BLaER1 (cell line): ENCODE results near the gene LHX3.

Experiments used
- H3K27ac ChIP-seq: shearing (Covaris generic); formaldehyde crosslinking; 2 replicates; pipeline ENCODE4 v1.8.1; 2022
- H3K27me3 ChIP-seq: shearing (Covaris generic); formaldehyde crosslinking; 2 replicates; pipeline ENCODE4 v1.8.1; 2022
- H3K36me3 ChIP-seq: shearing (Covaris generic); formaldehyde crosslinking; 2 replicates; pipeline ENCODE4 v1.8.1; 2022
- H3K4me1 ChIP-seq: shearing (Covaris generic); formaldehyde crosslinking; 2 replicates; pipeline ENCODE4 v1.8.1; 2022
- H3K4me2 ChIP-seq: shearing (Covaris generic); formaldehyde crosslinking; 2 replicates; pipeline ENCODE4 v1.8.1; 2022
- H3K4me3 ChIP-seq: shearing (Covaris generic); formaldehyde crosslinking; 2 replicates; pipeline ENCODE4 v1.8.1; 2022
- H3K9ac ChIP-seq: shearing (Covaris generic); formaldehyde crosslinking; 2 replicates; pipeline ENCODE4 v1.8.1; 2022
- H3K9me3 ChIP-seq: shearing (Covaris generic); formaldehyde crosslinking; 2 replicates; pipeline ENCODE4 v1.8.1; 2022
- H4K20me1 ChIP-seq: shearing (Covaris generic); formaldehyde crosslinking; 2 replicates; pipeline ENCODE4 v1.8.1; 2022
- Cebpa-rat ChIP-seq: shearing (Covaris generic); IDR thresholded peaks from 2 replicates; pipeline ENCODE4 v1.8.1; 2022

Gene LHX3

DNA sequence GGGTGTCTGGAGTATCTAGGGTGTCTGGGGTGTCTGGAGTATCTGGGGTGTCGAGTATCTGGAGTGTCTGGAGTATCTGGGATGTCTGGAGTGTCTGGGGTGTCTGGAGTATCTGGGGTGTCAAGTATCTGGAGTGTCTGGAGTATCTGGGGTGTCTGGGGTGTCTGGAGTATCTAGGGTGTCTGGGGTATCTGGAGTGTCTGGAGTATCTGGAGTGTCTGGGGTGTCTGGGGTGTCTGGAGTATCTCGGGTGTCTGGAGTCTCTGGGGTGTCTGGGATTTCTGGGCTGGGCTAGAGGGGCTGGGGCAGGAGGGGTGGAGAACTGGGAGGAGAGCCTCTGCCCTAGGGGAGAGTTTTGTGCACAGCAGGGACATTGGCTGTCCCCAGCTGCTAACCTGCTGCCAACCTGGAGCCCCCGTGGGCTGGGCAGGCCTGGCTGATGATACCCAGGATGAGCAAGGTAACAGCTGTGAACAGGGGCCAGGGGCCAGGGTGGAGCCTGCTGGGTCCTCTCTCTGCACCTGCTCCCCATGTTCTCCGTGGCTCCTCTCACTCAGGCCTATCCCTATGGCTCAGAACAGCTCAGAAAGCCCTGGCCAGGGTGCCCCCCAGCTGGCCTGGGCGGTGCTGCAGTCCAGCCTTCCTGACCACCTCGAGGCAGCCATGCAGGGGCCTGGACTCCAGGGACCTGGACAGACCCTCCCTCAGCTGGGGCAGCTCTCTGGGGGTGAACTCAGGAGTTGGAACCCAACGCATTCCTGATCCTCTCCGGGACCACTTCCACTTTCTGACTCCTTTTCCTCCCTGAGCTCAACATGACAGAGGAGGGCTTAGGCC lies 29.9 kb downstream of the LHX3 start:
- Histone ChIP-seq H3K4me1 (peaks cover 20% of the 10 kb centered on the region), H3K9me3 (no peaks in the 10 kb centered on the region), H3K36me3 (no peaks in the 10 kb centered on the region), H3K4me2 (no peak overlapping the region), H3K4me3 (no peak overlapping the region), H3K9ac (no peak overlapping the region), H4K20me1 (no peaks in the 10 kb centered on the region), H3K27ac (no peak overlapping the region; the same call in 1 of the 2 replicates), H3K27me3 (0 out of 2 replicates have a peak, but pooled peaks cover 11% of the 10 kb centered on the region)
- no peak for TF ChIP-seq Cebpa-rat

DNA sequence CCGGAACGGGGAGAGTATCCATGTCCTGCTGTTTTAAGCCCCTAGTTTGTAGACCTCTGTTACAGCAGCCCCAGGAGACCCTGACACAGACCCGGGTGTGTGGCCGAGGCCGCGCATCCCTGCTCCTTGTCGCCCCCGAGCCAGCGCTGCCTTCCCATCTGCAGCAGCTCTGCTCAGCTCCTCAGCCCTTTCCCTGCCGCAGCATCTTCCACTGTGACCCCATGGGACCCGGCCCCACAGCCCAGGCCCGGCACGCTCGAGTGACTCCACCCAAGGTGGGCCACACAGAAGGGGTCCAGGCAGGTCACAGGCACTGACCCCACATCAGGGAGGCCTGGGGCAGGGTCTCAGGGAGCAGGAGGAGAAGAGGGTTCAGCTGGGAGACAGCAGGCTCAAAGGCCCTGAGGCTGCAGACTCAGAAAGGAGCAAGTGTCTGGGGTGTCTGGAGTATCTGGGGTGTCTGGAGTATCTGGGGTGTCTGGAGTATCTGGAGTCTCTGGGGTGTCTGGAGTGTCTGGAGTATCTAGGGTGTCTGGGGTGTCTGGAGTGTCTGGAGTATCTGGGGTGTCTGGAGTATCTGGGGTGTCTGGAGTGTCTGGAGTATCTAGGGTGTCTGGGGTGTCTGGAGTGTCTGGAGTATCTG lies 31.2 kb downstream of the LHX3 start:
- Histone ChIP-seq H3K9ac (no peak overlapping the region), H4K20me1 (no peaks in the 10 kb centered on the region), H3K4me1 (peaks cover 23% of the 10 kb centered on the region), H3K9me3 (no peaks in the 10 kb centered on the region), H3K36me3 (no peaks in the 10 kb centered on the region), H3K27me3 (0 out of 2 replicates have a peak, but pooled peaks cover 6% of the 10 kb centered on the region), H3K27ac (no peak overlapping the region), H3K4me2 (peak overlapping the region; percentile 41), H3K4me3 (no peak overlapping the region)
- TF ChIP-seq Cebpa-rat: no peak

DNA sequence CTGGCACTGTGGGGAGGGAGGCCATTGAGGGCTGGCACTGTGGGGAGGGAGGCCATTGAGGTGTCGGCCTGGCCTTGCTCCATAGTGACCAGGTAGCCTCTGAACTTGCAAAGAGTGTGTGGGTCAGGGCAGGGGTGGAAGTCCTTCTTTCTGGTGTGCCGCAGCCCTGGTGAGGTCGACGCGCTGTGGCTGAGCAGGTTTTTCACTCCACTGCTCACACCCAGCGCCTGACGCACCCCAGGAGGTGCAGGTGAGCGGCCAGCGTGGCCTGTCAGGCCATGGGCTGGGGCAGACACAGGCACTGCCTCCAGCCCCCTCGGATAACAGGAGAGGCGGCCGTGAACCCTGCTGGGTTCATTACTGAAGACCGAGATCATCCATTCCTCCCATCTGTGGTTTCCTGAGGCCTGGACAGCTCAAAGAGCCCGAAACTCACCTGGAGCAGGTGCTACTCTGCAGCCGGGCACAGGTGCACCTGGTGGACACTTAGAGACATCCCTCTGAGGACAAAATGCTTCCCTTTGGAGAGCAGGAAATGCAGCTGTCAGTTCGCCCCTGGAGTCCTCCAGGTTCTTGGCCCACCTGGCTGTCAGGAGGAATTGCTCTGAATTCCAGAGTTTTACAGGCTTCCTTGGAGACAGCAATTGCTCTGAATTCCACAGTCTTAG lies 32.4 kb downstream of the LHX3 start:
- Histone ChIP-seq H3K27ac (no peak overlapping the region), H3K4me1 (peaks cover 23% of the 10 kb centered on the region), H3K9ac (no peak overlapping the region), H3K4me3 (no peak overlapping the region), H3K27me3 (no peaks in the 10 kb centered on the region), H3K9me3 (no peaks in the 10 kb centered on the region), H3K4me2 (peak overlapping the region; percentile 41; the same call in 1 of the 2 replicates), H4K20me1 (no peaks in the 10 kb centered on the region), H3K36me3 (no peaks in the 10 kb centered on the region)
- no peak for TF ChIP-seq Cebpa-rat

DNA sequence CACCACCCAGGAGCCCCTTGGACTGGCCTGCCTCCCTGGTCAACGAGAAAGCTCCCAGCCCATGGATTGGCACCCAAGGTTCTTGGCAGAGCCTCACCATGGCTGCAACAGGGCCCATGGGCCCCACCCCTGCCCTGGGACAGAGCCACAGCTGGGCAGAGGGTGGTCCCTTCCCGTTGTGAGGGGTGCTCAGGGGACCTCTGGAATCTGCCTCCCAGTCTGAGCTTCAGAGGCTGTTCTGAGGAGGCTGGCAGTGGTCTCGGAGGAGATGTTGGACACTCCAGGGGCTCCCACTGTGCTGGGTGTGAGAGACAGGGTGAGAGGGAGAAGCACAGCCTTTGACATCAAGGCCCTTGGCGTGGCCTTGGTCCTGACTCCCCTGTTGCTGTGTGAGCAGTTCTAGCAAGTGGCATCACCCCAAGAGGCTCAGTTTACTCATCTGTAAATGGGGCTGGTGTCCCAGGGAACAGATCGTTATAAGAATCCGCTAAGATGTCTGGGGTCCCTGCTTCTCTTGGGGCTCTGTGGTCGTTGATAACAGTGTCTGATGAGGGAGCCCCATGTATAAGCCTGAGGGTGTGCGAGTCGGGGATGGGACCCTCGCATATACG lies 33.0 kb downstream of the LHX3 start:
- Histone ChIP-seq H3K9ac (no peak overlapping the region), H4K20me1 (no peaks in the 10 kb centered on the region), H3K4me1 (peaks cover 23% of the 10 kb centered on the region), H3K4me3 (no peak overlapping the region), H3K27ac (no peak overlapping the region), H3K9me3 (0 out of 2 replicates have a peak, but pooled peaks cover 3% of the 10 kb centered on the region), H3K36me3 (no peaks in the 10 kb centered on the region), H3K4me2 (no peak overlapping the region), H3K27me3 (no peaks in the 10 kb centered on the region)
- TF ChIP-seq Cebpa-rat: no peak

DNA sequence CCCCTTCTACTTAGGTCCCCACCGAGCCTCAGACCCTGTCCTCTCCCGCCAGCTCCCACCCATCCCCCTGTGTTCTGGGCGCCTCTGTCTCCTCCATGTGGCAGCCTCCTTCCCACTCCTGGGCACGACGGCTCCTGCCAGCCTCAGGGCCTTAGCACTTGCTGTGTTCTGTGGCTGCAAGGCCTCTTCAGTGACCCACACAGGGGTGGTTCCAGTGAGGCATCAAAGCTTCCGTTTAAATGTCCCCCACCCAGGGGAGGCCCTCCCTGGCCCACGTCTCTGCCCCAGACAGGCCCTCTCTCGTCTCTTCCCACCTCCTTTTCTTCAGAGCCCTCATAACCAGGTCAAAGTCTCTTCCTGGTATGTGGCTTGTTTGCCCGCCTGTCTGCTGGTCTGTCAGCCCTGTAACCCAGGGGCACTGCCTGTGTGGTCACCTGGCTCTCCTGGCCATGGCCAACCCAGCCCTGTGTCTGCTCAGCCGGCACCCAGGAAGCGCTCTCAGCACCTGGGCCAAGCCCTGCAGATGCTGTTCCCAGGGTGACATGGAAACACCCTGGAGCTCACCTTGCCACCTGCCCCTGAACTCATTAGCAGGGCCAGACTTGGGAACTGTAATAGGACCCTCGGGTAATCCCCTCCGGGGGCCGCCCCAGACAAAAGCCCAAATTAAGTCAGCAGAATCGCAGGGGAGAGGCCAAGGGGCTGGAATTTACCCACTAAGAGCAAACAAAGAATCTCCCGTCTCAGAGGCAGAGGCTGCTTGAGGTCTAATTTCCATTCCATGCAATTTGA lies 33.7 kb downstream of the LHX3 start:
- Histone ChIP-seq H3K4me1 (peaks cover 23% of the 10 kb centered on the region), H3K9ac (no peak overlapping the region), H3K9me3 (peaks cover 5% of the 10 kb centered on the region; the same call in 1 of the 2 replicates), H3K27me3 (no peaks in the 10 kb centered on the region), H3K4me3 (no peak overlapping the region), H3K27ac (0 out of 2 replicates have a peak overlapping the region, but pooled peaks have one; percentile 9), H3K36me3 (no peaks in the 10 kb centered on the region), H4K20me1 (no peaks in the 10 kb centered on the region), H3K4me2 (peak overlapping the region; percentile 28; the same call in 1 of the 2 replicates)
- no peak for TF ChIP-seq Cebpa-rat

DNA sequence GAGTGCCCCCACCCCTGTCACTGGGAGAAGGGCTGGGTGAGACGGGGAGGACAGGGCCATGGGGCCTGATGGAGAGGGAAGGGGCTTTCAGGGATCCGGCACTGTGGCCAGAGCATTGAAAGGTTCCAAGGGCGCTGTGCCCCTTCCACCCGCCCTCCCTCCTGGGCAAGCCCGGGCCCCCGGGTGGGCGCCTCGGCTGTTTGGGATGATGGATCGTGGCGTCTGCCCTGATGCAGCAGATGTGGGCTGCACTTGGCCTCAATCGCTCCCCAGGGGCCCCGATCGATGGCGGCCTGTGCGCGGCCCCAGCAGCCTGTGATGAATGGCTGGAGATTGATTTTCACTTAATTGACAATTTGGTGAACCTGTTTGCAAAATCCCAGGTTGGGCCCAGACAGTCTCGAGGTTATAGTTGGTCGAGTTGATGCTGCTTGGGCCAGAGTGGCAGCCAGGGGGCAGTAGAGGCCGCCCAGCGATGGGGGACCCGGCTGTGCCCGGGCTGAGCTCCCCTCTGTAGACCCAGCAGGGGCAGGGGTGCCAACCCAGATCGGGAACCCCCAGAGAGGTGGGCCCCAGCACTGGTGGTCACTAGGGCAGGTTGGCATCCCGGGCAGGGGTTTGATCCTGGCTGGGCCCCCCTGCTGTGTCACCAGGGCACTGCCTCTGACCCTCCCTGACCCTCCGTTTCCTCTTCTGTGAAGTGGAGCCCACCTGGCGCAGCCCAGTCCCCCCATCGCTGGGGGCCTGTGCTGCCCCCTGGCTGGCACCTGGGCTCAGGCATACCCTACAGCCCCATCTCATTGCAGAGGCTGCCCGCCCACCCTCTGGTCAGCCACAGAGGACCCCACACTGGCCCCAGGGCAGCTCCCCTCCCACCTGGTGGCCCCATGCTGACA lies 34.7 kb downstream of the LHX3 start:
- no peaks in the 10 kb centered on the region for H3K27me3 ChIP-seq
- 0 out of 2 replicates have a peak overlapping the region, but pooled peaks have one; percentile 19 for H3K9ac ChIP-seq
- no peaks in the 10 kb centered on the region for H4K20me1 ChIP-seq
- no peak overlapping the region for H3K27ac ChIP-seq
- no peaks in the 10 kb centered on the region for H3K36me3 ChIP-seq
- TF ChIP-seq Cebpa-rat: no peak
- H3K4me3 ChIP-seq: no peak overlapping the region
- H3K4me2 ChIP-seq: peak overlapping the region; percentile 53
- H3K4me1 ChIP-seq: peaks cover 23% of the 10 kb centered on the region
- H3K9me3 ChIP-seq: peaks cover 5% of the 10 kb centered on the region; the same call in 1 of the 2 replicates

DNA sequence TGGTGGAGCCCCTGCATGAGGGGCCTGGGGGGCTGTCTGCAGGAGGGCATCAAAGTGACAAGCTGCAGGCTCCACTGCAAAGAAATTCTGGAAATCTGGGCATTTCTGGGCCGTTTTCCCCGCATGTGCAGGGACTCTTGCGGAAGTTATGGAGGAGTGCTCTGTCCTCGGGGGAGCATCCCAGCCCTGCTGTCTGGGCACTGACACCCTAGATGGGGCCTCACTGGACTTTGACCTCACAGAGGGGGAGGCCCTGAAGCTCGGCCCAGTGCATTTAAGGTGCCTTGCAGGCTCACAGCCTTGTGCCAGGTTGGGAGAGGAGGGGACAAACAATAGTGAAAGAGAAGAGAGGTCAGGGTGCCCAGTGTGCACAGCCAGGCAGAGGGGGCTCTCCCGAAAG lies 35.4 kb downstream of the LHX3 start:
- H3K4me1 ChIP-seq: peaks cover 23% of the 10 kb centered on the region
- TF ChIP-seq Cebpa-rat: no peak
- no peaks in the 10 kb centered on the region for H3K36me3 ChIP-seq
- H3K27me3 ChIP-seq: no peaks in the 10 kb centered on the region
- H3K4me2 ChIP-seq: no peak overlapping the region
- peaks cover 5% of the 10 kb centered on the region; the same call in 1 of the 2 replicates for H3K9me3 ChIP-seq
- H3K9ac ChIP-seq: no peak overlapping the region
- H4K20me1 ChIP-seq: no peaks in the 10 kb centered on the region
- no peak overlapping the region for H3K27ac ChIP-seq
- H3K4me3 ChIP-seq: no peak overlapping the region

DNA sequence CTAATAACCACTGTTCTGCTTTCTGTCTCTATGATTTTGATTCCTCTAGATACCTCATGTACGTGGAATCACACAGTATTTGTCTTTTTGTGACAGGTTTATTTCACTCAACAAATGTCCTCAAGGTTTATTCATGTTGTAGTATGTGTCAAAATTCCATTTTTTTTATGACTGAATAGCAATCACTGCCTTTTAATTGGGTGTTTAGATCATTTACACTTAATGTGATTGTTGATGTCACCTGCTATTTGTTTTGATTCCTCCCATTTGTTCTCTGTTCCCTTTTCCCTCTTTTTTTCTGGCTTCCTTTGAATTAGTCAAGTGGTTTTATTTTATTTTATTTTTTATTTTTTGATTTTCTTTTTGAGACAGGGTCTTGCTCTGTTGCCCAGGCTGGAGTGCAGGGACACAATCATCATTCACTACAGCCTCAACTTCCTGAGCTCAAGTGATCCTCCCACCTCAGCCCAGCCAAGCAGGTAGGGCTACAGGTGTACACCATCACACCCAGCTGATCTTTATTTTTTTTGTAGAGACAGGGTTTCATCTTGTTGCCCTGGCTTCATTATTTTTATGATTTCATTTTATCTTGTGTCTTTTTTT lies 41.6 kb downstream of the LHX3 start:
- H3K27me3 ChIP-seq: no peaks in the 10 kb centered on the region
- TF ChIP-seq Cebpa-rat: no peak
- peaks cover 15% of the 10 kb centered on the region; the same call in 1 of the 2 replicates for H3K4me1 ChIP-seq
- no peak overlapping the region for H3K4me2 ChIP-seq
- no peak overlapping the region for H3K4me3 ChIP-seq
- H3K27ac ChIP-seq: no peak overlapping the region
- H4K20me1 ChIP-seq: no peaks in the 10 kb centered on the region
- H3K9ac ChIP-seq: no peak overlapping the region
- H3K9me3 ChIP-seq: peaks cover 15% of the 10 kb centered on the region
- no peaks in the 10 kb centered on the region for H3K36me3 ChIP-seq
